GM12873 (cell line): Measurements from ENCODE around the gene FAU.

Source experiments
- CTCF ChIP-seq: IDR thresholded peaks from 2 replicates; pipeline ENCODE4 v1.5.1; 2012; ENCODE audit warnings: low read depth, mild to moderate bottlenecking, moderate library complexity, low read length, control low read depth; ENCODE audit not compliant: insufficient read depth; ENCODE audit errors: missing control alignments

The FAU gene

GRCh38 chr11:65134952-65135632, 13.2 kb upstream of the FAU start:
- no peak for TF ChIP-seq CTCF

GRCh38 chr11:65134240-65134951, 12.5 kb upstream of the FAU start, which contains the start of gene SYVN1:
TSS of gene SYVN1 (minus strand) at chr11:65134519. CDS start at chr11:65133601, 918 bp downstream.
- TF ChIP-seq CTCF = no peak

- TF ChIP-seq CTCF = no peak
Observed at GRCh38 chr11:65133724-65134123, 11.8 kb upstream of the FAU start.

- TF ChIP-seq CTCF = no peak
Observed at GRCh38 chr11:65132988-65133700, 11.2 kb upstream of the FAU start.

- no peak for TF ChIP-seq CTCF
Observed at GRCh38 chr11:65132238-65132987, 10.5 kb upstream of the FAU start.

GRCh38 chr11:65131895-65132237, 9.9 kb upstream of the FAU start:
- no peak for TF ChIP-seq CTCF

GRCh38 chr11:65131417-65131776, 9.5 kb upstream of the FAU start:
- no peak for TF ChIP-seq CTCF
